K562 (cell line): ENCODE measurements around the gene WDPCP.

Experiments
- CTCF ChIP-seq, 3 experiments: IDR thresholded peaks in 2 of 3; conservative IDR thresholded peaks in 1 of 3; 2 replicates each; pipeline ENCODE4 v1.5.1; 2011 to 2012; ENCODE audit warnings: low read length in 3 of 3, mild to moderate bottlenecking in 3 of 3, control low read depth in 2 of 3, improper control_type of control experiment in 1 of 3, inconsistent platforms in 1 of 3, low read depth in 1 of 3, mixed read lengths in 1 of 3, moderate library complexity in 1 of 3; ENCODE audit not compliant: insufficient read depth in 2 of 3
- ERF ChIP-seq: fragments of 450-650 bp; formaldehyde crosslinking; IDR thresholded peaks from 2 replicates; pipeline ENCODE4 v1.4.0; 2020; ENCODE audit warnings: mild to moderate bottlenecking, mixed read lengths
- EZH2 ChIP-seq: IDR thresholded peaks from 2 replicates; pipeline ENCODE4 v1.6.1; 2012; ENCODE audit warnings: low read depth, mild to moderate bottlenecking, inconsistent platforms, low read length, borderline replicate concordance
- MXI1 ChIP-seq: IDR thresholded peaks from 2 replicates; pipeline ENCODE4 v1.6.1; 2011; ENCODE audit warnings: low read depth, mild to moderate bottlenecking, improper control_type of control experiment, low read length
- SPI1 ChIP-seq: IDR thresholded peaks from 2 replicates; pipeline ENCODE4 v1.6.1; 2011; ENCODE audit warnings: low read depth, low read length, control low read depth, borderline replicate concordance
- ZBTB8A ChIP-seq: fragments of 450-650 bp; IDR thresholded peaks from 2 replicates; pipeline ENCODE4 v1.6.1; 2018; ENCODE audit warnings: mild to moderate bottlenecking, moderate library complexity; ENCODE audit not compliant: partially characterized antibody

- TF ChIP-seq ZBTB8A (no peak), ERF (CRISPR knock-in tag) (no peak), MXI1 (no peak), SPI1 (no peak), CTCF (IDR thresholded peaks at IDR 0.05 in 2 of 3, conservative IDR thresholded peaks at IDR 0.05 in 1 of 3; ENCODE audit: insufficient read depth in 2 of 3, low read depth in 1 of 3, low read length in 3 of 3) (no peak), EZH2 (no peak)
Measured at GRCh38 chr2:63604666-63605065, 16.4 kb upstream of the WDPCP start.
